Esophagus mucosa (tissue), 1 donor: ENCODE measurements around the gene TSPAN32. TPM values are rescaled to one million over a fixed set of nuclear protein-coding genes. Genes with fewer than 3 reads are reported as not detected.
"Not testable (repeated sequence)": the region's sequence is repeated elsewhere in the genome, so short reads cannot be mapped to it uniquely, and the experiment has no call there.

Experiments
- ATAC-seq: fragments of 200-7000 bp; cut with Tn5 transposase; one replicate; pipeline ENCODE4 v1.9.1; 2020
- total RNA-seq: library from RNA; stranded (reverse); gene quantifications from one replicate; pipeline ENCODE4 v1.2.4, GENCODE V29; 2023
- donor health status: DM: yes; HTN: yes; CAD: no.

TSPAN32 gene
- total RNA-seq, 1 donor from 2014 or later: not detected

DNA sequence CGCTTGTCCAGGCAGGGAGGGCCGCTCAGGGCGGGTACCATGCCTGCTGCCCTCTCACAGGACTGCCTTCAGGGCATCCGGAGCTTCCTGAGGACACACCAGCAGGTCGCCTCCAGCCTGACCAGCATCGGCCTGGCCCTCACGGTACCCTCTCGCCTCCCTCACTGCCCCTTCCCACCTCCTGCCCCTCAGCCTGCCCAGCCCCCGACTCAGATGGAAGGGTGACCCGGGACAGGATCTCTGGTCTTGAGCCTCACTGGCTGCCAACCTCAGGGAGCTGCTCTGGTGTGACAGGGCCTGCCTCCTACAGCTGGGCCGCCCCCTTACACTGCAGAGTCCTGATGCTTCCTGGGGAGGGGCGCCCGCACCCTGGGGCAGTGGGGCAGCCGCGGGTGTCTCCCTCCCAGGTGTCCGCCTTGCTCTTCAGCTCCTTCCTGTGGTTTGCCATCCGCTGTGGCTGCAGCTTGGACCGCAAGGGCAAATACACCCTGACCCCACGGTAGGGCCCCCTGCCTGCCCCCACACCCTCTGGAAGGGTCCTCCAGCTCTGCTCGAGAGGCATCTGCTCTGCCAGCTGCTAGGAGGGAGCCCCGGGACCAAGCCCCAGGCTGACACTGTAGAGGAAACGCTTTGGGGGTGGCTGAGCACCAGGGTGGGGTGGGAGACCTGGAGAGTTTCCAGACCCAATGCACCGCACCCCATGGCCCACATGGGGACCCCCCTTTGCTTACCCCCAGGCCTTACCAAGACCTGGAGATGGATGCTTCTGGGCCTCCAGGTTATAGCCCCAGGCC lies 14.6 kb downstream of the TSPAN32 start:
- no peak for ATAC-seq

DNA sequence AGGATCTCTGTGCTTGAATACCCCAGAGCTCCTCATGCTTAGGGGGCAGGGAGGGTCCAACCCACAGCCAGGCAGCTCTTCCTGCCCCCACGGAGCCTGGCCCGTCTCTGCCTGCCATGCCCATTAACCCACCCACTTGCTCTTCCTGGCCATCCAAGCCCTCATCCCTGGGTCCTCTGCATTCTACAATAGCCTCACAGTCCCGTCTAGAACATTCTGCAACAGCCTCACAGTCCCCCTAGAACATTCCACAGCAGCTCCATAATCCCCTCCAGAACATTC lies 15.1 kb downstream of the TSPAN32 start:
- ATAC-seq: no peak

DNA sequence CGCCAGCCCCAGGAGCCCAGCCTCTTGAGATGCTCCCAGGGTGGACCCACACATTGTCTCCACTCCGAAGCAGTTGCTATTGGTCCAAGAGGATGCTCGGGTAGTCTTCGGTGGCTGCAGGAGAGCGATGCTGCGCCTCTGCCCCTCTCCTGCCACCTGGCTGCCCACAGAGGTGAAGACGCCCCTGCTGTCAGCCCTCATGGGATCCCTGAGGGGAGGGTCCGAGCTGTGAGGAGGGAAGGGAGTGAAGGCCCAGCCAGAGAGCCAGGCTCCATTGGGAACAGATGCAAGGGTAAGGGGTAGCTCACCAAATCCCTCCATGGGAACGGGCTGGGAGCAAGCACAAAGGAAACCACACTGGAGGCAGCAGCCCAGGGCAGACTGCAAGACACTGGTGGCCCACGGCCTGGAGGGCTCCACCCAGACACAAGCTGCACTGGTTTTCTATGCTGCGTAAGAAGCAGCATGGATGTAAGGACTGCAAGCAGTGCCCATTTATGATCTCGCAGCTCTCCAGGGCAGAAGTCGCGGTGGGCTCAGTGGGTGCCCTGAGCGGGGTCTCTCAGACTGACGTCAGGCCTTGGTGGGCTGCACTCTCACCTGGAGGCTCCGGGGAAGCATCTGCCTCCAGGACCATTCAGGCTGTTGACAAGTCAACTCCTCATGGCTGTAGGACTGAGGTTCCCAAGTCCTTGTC lies 15.7 kb downstream of the TSPAN32 start:
- ATAC-seq: no peak

DNA sequence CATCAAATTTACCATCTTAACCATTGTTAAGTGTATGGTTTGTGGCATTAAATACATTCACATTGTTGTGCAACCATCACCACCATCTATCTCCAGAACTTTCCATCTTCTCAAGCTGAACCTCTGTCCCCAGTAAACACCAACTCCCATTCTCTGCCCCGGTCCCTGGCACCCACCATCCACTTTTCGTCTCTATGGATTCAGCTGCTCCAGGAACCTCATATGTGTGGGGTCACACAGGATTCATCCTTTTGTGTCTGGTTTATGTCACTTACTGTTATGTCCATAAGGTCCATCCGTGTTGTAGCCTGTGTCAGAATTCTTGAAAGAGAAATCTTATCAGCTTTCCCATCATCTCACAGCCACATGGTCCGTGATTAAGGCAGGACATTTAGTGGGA lies 16.3 kb downstream of the TSPAN32 start:
- no peak for ATAC-seq

DNA sequence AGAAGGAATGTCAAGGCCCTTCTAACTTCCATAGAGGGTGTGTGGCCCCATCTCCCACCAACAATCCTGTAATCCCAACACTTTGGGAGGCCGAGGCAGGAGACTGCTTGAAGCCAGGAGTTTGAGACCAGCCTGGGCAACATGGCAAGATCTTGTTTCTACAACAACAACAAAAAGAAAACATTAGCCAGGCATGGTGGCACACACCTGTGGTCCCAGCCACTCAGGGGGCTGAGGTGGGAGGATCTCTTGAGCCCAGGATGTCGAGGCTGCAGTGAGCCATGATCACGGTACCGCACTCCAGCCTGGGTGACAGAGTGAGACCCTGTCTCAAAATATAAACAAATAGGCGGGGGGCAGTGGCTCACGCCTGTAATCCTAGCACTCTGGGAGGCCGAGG lies 16.9 kb downstream of the TSPAN32 start:
- no peak for ATAC-seq

DNA sequence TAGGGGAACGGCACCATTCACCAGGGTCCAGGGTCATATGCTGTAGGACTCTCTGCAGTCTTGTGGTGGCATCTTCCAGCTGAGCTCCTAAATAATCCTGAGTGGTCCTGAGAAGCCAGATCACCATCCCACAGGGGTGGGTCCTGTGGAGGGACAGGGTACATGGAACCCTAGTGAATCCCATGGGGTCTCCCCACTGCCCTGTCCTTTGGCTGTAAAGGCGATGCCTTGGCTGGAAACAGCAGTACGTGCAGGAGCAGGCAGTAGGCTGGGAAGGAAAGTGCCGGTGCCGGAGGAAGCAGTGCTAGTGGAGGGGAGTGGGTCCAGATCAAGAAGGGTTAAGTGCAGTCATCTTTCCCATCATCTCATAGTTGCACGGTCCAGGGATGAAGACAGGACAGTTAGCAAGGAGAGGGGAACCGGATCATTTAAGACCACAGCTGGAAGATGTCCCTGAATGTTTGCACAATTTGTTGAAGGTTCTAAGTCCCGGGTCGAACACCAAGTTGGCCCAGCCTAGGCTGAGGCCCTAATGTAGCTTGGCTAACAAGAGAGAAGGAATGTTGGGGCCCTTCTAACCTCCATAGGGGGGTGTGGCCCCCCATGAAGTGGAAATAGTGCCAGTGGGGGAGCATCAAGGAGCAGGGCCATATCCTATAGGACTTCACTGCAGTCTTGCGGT lies 18.1 kb downstream of the TSPAN32 start:
- no peak for ATAC-seq

DNA sequence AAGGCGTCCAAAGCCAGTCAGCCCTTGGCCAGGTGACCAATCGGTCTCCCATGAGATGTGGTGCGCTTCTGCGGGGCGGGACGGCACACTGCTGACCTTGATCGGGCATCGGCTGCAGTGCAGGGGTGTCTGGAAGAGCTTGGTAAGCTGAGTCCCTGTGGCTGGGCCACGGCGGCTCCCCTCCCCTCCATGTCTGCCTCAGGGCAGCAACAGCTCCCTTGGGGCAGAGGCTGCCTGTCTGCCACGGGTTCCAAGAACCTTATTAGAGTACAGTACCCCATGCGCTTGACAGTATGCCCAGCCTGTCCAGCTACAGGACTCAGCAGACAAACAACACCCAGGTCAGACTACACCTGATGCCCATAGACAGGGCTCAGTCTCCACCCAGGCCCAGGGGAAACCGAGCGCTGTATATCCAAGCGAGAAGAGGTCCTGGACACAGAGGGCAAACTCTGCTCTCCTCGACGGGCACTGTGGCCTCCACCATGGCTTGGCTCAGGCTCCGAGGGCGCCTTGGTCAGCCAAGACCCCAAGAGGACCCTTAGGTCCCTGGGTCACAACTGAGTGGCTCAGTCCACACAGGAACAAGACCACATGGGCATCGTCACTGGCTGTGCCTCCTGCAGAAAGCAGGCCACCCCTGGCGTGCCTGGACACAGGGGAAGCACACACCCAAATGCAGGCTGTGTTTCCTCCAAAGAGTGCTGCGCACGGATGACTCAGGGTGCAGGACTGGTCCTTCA lies 18.9 kb downstream of the TSPAN32 start:
- ATAC-seq: peak; percentile 52

DNA sequence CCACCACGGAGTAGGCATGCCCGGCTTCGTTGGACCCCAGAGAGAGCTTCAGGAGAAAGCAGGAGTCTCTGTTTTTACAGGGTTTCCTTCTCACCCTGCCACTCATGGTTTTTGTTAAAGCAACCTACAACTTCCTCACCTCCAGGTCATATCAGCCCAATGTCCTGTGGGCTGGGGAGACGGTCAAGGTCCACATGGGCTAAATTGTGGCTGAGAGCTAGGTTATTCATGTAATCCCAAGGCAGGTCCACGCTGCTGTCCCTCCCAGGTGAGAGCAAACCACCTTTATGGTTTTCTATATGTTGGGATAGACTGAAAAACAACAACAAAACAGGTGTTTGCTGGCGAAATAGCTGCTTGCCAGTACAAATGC lies 19.5 kb downstream of the TSPAN32 start:
- no peak for ATAC-seq

DNA sequence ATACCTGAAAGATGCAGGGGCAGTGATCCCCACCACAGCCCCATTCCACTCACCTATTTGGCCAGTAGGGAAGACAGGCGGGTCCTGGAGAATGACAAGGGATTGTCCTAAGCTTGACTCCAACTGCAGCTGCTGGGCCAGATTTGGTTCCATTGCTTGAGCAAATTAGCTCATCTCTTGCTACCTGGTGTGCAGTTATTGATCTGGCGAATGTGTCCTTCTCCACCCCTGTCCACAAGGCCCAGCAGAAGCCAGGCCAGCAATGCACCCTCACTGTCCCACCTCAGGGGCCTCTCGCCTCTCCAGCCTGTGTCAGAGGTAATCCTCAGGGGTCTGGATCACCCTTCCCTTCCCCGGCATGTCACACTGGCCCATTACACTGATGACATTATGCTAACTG lies 23.3 kb downstream of the TSPAN32 start:
- no peak for ATAC-seq

DNA sequence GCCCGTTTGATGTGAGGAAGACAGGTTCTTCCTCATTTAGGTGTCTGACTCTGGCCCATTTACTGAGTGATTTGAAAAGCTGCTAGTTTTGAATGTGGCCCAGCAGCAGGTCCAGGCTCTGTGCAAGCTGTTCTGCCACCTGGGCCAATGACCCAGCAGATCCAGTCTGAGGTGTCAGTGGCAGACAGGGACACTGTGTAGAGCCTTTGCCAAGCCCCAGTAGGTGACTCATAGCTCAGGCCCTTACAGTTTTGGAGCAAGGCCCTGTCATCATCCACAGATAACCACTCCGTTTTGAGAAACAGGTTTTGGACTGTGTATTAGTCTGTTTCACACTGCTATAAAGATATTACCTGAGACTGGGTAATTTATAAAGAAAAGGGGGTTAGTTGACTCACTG lies 23.9 kb downstream of the TSPAN32 start:
- peak; percentile 97 for ATAC-seq

DNA sequence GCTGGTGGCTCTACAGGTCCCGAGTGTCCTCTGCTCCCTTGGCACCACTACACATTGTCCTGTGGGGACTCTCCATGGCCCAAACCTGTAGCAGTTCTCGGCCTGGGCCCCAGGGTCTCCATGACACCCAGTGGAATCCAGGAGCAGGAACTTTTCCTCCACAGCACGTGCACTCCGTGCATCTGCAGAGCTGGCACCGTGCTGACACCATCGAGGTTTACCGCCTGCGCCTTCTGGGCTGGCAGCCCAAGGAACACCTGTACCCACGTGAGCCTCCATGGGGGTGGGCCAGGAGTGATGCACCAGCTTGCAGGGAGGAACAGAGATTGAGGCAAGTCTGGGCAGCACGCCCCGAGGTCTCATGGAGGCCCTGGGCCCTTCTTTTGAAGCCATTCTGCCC lies 25.2 kb downstream of the TSPAN32 start:
- peak; percentile 55 for ATAC-seq

DNA sequence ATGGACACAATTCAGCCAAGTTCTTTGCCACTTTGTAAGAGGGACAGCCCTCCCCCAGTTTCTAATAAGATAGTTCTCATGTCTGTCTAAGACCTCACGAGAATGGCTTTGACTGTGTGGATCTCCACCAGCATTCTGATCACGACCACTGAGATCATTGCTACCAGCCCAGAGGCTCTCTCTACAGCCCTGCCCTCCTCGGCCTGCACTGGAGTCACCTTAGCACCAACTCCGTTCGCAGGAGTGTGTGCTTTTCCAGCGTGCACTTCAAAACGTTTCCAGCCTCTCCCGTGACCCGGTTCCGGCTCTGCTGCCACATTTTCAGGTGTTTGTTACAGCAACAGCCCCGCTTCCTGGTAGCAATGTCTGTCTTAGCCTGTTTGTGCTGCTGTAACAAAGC lies 26.2 kb downstream of the TSPAN32 start:
- no peak for ATAC-seq

DNA sequence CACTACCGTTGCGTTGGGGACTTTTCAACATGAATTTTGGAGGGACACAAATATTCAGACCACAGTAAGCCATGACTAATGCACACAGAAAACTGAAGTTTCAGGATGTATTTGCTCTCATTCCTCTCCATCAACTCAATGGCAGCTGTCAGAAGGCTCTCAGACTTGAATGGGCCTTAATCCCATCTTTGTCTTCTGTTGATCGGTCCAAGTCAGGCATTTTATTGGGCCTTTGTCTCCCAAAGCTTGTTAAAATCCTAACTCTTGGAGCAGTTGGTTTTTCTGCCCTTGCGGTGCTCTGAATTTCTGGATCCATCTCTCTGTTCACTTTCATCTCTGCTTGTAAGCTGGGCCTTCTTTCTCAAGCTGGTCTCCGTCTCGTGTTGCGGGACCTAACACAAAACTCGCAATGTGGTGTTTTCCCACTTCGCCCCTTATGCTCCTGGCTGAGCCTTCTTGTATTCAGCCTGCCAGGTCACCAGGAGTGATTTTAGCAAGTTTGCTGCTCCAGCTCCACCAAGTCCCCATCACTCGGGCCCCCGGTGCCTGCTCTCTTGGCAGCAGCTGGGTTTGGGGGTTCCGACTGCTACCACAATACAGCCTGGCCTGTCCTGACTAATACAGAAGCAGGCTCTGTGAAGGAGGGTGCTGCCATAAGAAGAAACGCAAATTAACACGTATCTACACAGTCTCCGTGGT lies 27.0 kb downstream of the TSPAN32 start:
- no peak for ATAC-seq

DNA sequence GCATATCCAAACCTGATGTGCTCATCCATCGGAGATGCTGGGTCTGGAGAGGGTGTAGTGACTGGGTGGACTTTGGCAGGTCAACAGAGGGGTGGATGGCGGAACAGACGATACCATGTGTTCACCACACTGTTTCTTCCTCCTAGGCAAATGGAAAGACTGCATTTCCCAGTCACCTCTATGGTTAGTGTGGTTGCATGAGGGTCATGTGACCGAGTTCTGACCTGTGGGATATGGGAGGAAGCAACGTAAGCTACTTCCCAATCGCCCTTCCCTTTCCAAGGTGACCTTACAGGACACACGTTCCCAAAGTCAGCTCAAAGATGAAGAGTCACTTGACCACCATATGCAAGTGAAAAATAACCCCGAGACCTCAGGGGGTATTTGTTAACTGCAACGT lies 27.7 kb downstream of the TSPAN32 start:
- ATAC-seq: no peak

DNA sequence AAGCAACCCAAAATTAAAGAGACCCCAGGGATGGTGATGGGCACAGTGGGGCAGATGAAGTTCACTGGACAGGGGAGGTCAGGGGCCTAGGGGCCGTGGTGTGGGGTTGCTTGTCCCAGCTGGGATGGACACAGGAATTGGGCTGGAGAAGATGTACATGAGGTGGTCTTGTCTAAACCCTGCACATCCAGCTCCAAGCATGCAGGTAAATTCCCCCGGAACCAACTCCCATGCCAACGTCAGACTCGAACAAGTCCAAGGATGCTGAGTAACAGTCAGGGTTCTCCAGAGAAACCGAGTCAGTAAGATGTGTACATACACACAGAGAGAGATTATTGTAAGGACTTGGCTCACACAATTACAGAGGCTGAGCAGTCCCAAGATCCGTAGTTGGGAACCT lies 28.9 kb downstream of the TSPAN32 start:
- no peak for ATAC-seq

DNA sequence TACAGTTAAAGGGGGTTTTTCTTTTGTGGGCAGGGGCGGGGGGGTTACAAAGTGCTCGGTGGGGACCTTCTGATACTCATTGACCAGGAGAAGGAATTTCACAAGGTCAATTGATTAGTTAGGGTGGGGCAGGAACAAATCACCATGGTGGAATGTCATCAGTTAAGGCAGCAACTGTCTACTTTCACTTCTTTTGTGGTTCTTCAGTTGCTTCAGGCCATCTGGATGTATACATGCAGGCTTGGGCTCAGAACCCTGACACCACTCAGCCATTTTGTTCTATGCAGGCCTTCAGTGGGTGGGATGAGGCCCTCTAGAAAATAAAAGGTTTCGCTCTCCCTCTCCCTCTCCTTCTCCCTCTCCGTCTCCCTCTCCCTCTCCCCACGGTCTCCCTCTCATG lies 29.6 kb downstream of the TSPAN32 start:
- no peak for ATAC-seq

DNA sequence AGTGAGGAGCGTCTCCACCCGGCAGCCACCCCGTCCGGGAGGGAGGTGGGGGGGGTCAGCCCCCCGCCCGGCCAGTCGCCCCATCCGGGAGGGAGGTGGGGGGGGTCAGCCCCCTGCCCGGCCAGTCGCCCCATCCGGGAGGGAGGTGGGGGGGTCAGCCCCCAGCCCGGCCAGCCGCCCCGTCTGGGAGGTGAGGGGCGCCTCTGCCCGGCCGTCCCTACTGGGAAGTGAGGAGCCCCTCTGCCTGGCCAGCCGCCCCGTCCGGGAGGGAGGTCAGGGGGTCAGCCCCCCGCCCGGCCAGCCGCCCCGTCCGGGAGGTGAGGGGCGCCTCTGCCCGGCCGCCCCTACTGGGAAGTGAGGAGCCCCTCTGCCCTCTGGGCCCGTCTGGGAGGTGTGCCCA lies 30.8 kb downstream of the TSPAN32 start:
- ATAC-seq: not testable (repeated sequence)

DNA sequence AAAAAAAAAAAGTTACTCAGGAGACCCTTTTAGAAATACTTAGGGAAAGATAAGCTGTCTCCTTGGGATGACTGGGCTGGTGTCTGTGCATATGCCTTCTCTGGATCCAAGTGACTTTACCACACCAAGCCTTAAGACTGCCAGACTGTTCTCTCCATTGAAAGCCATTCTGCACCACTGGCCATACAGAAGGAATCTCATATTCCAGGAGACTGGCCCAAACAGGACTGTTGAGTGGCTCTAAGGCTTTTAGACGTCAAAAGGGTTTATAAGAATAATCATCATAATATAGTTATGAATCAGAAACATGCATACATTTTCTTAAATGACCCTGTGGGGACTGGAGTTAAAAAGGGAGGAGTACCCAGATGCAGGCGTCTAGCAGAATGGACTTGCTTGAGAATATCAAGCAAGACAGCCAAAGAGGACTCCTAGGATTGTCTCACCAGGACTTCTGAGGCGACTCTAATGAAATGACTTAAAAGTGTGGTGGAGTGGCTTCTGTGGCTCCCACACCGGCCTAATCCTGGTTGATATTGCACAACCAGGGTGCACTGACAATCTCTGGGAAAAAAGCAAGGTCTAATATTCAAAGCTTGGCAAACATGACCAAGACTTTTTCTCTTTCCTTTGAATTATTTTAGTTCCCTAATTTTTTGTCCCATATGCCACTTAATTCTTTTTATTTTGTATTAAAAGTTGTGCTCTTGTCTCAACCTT lies 31.8 kb downstream of the TSPAN32 start:
- peak; percentile 21 for ATAC-seq

DNA sequence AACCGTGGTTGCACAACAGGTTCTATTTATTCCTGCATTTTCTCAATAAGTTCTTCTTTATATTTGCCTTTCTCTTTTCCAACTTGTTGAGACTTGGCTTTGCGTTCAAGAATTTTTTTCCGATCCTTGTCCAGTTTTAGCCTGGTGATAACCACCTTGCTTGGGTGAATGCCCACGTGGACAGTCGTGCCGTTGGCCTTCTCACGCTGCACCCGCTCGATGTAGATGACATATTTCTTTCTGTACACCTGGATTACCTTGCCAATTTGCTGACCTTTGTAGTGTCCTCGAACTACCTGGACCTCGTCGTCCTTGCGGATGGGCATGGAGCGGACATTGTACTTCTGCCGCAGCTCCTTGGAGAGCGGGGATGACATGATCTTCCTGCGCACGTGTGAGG lies 33.5 kb downstream of the TSPAN32 start:
- peak; percentile 13 for ATAC-seq

DNA sequence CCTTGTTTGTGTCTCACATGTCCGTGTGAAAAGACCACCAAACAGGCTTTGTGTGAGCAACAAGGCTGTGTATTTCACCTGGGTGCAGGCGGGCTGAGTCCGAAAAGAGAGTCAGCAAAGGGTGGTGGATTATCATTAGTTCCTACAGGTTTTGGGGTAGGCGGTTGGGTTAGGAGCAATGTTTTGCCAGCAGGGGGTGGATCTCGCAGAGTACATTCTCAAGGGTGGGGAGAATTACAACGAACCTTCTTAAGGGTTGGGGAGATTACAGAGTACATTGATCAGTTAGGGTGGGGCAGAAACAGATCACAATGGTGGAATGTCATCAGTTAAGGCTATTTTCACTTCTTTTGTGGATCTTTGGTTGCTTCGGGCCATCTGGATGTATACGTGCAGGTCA lies 36.9 kb downstream of the TSPAN32 start:
- not testable (repeated sequence) for ATAC-seq

DNA sequence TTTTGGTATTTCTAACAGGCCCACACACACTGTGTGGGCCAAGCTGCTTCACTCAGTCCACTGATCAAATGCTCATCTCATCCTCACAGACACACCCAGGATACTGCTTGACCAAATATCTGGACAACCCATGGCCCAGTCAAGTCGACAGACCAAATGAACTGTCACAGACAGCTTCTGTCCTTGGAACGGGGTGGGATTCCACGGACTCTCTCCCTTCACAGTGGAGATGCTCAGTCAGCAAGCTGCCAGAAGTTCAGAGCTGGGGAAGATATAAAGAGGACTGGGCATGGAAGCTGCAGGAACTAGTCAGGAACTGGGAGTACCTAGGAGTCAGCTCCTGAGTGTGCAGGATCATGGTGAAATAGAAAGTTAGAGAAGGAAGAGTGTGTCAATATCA lies 40.7 kb downstream of the TSPAN32 start:
- no peak for ATAC-seq

DNA sequence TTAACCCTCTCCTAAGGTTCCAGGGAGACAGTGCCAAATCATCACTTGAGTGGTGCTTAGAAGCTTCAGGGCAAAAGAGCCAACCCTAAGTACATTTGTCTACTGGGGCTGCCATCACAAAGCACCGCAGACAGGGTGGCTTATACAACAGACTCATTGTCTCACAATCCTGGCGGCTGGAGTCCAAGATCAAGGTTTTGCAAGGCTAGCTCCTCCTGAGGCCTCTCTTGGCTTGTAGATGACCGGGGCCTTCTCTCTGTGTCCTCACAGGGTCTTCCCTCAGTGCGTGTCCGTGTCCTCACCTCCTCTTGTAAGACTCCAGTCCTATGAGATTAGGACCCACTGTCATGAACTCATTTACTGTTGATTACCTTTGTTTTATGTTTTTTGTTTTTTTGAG lies 41.2 kb downstream of the TSPAN32 start:
- ATAC-seq: no peak
